GM18951 (cell line): ENCODE data around the gene DOCK10.

Experiments
- POLR2A ChIP-seq: IDR thresholded peaks from 4 replicates; pipeline ENCODE4 v1.6.1; 2011; ENCODE audit warnings: mild to moderate bottlenecking; ENCODE audit not compliant: insufficient read length, insufficient read depth; ENCODE audit errors: extremely low read depth
- in situ Hi-C: fragments of 300-500 bp; cut with MboI; formaldehyde crosslinking; loops from one replicate; pipeline ENCODE4 v1.12.0; 2022; ENCODE audit warnings: low sequenced_read_pairs, mixed read lengths, inconsistent platforms; ENCODE audit not compliant: unreplicated experiment

The DOCK10 gene

DNA sequence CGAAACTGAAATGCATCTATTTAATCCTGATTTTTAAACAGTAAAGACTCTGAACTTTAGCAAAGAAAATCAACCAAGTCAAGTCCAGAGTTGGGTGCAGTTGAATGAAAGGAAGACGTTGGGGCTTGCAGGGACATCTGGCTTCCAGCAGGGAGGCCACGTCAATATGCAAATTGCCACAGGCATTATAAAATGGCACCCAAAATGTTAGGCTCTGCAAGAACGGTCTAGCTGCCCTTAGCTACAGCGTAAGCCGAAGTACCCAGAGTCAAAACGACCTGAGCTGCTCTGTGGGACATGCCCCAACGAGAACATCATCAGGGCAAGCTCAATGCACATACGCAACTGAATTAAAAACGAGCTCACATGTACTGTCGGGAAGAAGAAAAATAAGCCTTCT, 30.7 kb downstream of the DOCK10 start:
- TF ChIP-seq POLR2A = no peak
- in situ Hi-C loops = no loop called here

DNA sequence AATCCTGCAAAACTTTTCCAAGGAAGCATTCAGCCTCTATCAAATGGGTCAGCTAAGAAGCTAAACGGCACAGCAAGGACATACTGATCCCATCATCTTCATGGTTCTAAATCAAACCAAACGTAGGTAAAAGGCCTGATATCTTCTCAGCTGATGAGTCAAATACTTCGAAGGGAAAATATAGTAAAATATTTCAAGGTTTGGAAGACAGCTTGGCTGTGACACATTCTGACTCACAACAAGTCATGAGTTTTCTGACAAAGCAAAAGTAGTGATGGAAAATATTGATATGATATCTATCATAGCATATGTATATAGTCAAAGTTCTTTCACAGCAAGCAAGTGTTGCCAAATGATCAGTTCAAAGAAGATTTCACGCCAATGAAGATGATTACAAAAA, 31.5 kb downstream of the DOCK10 start:
- in situ Hi-C loops = no loop called here
- no peak for TF ChIP-seq POLR2A

DNA sequence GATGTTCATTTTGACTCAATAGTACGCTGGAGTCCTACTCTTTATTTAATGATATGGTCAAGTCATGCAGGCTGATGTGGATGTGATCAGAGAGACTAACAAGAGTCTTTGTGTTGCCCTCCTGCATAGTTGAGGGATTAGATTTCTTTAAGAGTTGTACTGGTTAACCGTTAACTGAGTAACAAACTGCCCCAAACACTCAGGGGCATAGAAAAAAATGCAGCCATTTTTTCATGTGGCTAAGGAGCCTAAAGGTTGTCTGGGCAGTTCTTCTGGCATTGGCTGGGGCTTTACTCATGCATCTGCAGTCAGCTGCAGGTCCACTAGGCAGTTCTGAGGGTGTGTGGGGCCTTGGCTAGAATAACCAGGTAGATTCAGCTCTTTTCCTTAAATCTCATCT, 32.5 kb downstream of the DOCK10 start:
- no peak for TF ChIP-seq POLR2A
- in situ Hi-C loops = no loop called here

DNA sequence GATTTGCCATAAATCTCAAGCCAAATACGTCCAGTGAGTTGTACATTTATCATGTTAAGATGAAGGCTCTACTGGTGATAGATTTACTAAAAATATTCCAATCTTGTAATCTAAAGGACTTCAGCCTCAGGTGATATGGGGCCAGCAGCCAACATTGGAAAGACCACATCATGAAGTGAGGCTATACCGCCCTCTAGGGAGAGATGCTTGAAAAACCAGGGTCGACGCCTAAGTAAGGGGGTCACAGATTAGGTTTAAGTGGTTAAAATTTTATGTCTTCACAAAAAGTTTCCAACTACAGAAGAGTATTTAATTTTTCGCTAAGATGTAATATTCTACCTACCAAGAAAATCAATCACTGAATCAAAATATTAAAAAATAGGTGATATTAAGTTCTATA, 33.3 kb downstream of the DOCK10 start:
- in situ Hi-C loops = no loop called here

DNA sequence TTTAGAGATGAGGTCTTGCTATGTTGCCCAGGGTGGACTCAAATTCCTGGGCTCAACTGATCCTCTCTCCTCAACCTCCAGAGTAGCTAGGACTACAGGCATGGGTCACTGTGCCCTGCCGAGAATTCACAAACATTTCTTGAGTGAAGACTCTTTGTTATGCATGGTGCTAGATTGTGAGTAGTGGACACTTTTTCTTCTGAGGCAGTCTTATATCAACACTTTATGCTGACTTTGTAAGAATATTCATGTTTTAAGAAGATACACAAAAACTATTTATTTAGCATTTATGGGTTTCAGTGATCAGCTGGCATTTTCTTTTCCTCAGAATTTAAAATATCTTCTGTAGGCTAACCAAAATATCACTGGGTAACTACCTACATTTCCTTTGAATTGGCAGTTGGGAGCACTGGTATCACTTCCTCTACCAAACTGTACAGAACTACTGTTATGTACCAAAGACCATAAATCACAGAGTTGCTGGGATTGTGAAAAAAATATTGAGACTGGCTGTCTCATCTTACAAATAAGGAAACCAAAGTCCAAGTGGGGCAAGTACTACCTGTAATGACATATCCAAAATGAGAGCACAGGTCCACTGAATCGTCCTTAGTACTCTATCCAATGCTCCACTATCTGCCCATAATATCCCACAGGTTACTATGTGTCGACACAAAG, 34.0 kb downstream of the DOCK10 start:
- no peak for TF ChIP-seq POLR2A
- in situ Hi-C loops = no loop called here

More for the DNA sequence above, 33.3 kb downstream of the DOCK10 start:
- TF ChIP-seq POLR2A = no peak

DNA sequence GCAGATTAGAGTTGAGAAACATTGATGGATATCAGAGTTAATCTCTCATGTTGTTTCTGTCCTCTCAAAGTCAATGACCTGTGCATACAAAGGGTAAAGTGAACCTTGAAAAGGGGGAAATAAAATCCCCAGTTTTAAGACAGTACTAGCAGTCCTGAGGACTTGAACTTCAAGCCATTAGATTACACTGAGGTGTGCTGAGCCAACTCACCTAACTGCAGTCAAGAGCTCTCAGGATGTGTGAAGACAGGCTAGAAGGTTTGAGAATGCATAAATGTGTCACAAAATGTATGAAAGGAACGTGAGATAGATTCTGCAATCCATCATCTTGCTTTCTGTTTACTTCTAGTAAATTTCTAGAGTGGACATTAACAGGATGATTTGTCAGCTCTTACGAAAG, 35.5 kb downstream of the DOCK10 start:
- in situ Hi-C loops = no loop called here
- TF ChIP-seq POLR2A = no peak

DNA sequence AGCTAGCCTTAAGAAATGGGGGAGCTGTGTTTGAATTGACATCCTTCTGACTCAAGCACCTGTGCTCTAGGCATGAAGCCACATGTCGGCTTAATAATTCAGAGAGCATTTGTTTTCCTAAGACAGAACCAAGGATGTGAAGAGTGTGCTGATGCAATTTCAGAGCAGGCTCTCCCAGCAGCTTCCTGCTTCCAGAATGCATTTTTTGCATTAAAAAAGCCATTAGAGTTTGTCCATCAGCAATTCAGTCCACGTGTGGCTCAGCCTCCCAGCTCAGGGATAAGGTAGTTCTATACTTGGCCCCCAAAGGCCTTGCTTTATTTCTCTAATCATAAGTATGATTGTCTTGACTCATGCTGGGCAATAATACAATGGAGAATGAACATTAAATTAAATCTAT, 37.7 kb downstream of the DOCK10 start:
- in situ Hi-C loops = no loop called here
- TF ChIP-seq POLR2A = no peak

DNA sequence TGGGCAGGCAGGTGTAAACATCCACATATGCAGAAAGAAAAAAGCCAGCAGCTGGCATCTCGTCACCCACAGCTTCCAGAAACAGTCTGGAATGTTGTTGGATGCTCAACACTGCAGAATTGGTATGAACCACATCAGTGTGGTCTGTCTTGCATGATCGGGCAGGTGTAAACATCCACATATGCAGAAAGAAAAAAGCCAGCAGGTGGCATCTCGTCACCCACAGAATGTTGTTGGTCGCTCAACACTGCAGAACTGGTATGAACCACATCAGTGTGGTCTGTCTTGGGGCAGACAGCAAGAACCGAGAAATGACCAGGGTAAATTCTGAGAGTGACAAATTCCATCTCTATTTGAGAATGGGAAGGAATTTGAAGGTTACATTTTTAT, 39.6 kb downstream of the DOCK10 start:
- in situ Hi-C loops = no loop called here
- TF ChIP-seq POLR2A = no peak

DNA sequence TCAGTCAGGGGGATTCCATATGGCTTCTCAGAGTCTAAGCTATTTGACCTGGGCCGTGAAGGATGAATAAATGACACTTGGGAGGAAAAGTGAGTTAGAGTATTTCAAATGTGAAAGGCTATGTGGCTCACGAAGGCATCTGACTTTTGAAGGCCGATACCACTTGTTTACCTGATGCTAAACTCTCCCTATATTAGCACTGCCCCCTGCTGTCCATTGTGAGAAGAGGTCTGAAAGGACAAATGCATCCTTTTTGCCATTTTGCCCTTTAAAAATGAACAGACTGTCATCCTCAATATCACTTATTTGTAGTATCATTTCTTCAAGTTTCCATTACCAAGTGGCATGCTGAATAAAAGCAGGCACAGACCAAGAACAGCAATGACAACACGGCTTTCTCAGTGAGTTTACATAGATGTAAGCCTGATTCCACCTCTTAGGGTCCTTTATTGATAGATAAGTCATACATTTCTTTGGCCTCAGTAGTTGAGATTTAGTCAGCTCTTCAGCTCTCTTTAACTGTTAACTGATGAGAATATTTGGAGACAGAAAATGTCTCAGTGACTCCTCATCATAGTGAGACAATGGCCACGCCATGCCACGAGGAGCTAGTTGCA, 40.1 kb downstream of the DOCK10 start:
- in situ Hi-C loops = no loop called here
- no peak for TF ChIP-seq POLR2A

DNA sequence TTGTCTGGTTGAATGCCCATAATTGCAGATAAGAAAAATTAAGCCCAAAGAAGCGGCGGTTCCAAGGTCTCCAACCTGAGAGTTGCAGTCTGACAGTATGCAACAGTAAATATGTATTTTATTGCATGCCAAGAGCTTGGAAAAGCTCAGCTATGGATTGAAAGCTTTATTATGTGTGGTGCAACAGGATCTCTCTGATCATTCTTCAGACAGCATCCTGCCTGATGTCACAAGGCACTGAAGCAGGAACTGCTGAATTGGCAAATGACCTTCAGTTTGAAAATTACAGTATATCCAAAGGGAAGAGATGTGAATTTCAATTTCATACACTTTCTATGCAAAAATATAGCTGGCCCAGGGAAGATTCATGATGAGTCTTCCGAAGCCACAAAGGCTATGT, 42.5 kb downstream of the DOCK10 start:
- in situ Hi-C loops = no loop called here
- TF ChIP-seq POLR2A = no peak

DNA sequence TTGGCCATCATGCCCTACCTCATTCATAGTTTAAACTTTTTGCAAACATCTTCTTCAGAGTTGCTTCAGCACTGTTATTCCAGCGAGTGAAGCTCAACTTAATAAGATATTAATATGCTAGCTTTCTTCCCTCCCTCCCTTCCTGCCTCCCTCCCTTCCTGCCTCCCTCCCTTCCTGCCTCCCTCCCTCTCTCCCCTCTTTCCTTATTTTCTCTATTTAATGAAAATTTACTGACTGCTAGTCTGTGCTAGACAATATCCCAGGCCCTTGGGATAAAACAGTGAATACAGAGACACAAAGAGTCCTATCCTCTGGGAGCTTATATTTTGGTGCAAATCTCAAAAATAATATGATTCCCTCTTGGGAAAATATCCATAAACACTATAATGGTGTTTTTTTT, 42.9 kb downstream of the DOCK10 start:
- no peak for TF ChIP-seq POLR2A
- in situ Hi-C loops = no loop called here

DNA sequence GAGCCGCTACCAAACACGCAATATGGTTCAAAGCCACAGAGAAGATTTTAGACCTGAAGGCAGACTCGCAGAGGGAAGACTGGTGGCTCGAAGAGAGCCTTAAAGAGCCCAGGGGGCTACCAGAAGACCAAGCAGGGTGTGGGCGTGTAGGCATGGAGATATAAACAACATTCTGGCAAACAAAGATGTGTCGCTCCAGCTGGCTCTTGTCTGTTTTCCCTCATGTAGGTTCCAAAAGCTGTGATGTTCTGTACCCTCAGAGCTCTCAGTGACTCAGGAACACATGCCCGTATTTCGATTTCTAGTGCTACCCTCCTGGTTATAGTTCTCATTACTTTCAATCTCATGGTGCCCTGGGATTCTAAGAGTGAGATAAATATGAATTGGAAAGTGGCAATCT, 44.5 kb downstream of the DOCK10 start:
- in situ Hi-C loops = no loop called here

DNA sequence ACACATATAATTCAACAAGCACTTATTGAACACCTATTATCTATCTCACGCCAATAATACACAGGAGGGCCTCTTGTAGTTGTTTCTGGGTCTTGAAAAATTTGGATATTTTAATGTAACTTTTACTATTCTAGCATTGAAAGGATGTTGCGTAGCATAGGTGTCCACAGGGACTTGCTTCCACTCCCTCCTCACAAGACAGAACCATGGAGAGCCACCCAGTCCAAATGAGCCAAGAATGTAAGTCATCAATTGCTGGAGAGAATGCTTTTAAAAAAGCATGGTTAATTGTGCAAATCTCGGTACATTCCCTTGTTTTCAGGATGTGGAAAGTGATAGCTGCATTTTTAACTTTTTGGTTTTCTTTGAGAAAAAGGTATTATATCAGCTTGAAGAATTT, 46.8 kb downstream of the DOCK10 start:
- TF ChIP-seq POLR2A = no peak
- in situ Hi-C loops = no loop called here

More for the DNA sequence above, 44.5 kb downstream of the DOCK10 start:
- TF ChIP-seq POLR2A = no peak

DNA sequence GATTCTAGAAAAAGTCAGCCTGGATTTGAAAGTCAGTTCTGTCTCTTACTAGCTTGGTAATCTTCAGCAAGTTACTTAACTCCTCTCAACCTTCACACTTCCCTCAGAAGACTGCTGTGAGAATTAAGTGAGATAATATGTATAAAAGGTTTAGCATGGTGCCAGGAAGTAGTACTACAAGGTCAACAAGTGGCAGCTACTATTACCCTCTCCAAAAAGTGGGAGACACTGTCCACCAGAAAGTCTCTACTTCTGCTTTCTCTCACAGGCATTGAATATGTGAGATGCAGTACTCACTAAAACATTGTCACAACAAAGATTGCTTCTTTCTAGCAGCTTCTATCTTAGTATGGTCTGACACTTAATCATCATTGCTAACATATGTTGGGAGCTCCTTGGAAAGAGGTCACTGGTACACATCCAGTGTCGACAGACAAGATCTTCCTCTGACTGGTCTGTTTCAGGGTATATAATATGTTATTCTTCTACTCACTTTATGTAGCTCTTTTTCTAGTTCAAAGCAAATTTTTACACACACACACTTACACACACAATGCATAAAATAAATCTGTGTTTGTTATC, 47.9 kb downstream of the DOCK10 start:
- no peak for TF ChIP-seq POLR2A
- in situ Hi-C loops = no loop called here
